Measurements from ENCODE around the gene MESP2. TPM values are rescaled to one million over a fixed set of nuclear protein-coding genes. Genes with fewer than 3 reads are reported as not detected.

The MESP2 gene
- total and polyA plus RNA-seq, 5 experiments from 2014 or later, result not detected

- Mint-ChIP-seq H3K4me1 (no peaks in the 10 kb centered on the region), H3K4me3 (no peak overlapping the region), H3K27ac (peak overlapping the region in 1 of 10 donors; percentile 49), H3K27me3 (peaks cover 0 to 19% (median 8%) of the 10 kb centered on the region in 5 donors), H3K36me3 (no peaks in the 10 kb centered on the region), H3K9me3 (no peaks in the 10 kb centered on the region)
- no peak for ATAC-seq
- DNase-seq, result no peak
- POLR2A ChIA-PET, result no interaction called here
Measured at GRCh38 chr15:89758981-89759380, 17.2 kb upstream of the MESP2 start.

- POLR2A ChIA-PET, result no interaction called here
- ATAC-seq, result no peak
- Mint-ChIP-seq H3K27ac (no peak overlapping the region), H3K4me1 (no peaks in the 10 kb centered on the region), H3K9me3 (no peaks in the 10 kb centered on the region), H3K36me3 (no peaks in the 10 kb centered on the region), H3K27me3 (peaks cover 0 to 14% (median 5%) of the 10 kb centered on the region in 5 donors), H3K4me3 (no peak overlapping the region)
- no peak for DNase-seq
Measured at GRCh38 chr15:89759835-89760234, 16.3 kb upstream of the MESP2 start.

- POLR2A ChIA-PET, result no interaction called here
- DNase-seq (peak; percentile 24 to 67 (median 48)), ATAC-seq (peak; percentile 53 to 69)
- Mint-ChIP-seq H3K4me1 (no peaks in the 10 kb centered on the region), H3K27ac (no peak overlapping the region), H3K4me3 (no peak overlapping the region), H3K9me3 (no peaks in the 10 kb centered on the region), H3K27me3 (peaks cover 0 to 12% (median 3%) of the 10 kb centered on the region in 5 donors), H3K36me3 (no peaks in the 10 kb centered on the region)
Measured at GRCh38 chr15:89760303-89761008, 15.7 kb upstream of the MESP2 start.

GRCh38 chr15:89761009-89761831 lies 14.9 kb upstream of the MESP2 start:
- no peak for ATAC-seq
- POLR2A ChIA-PET, result no interaction called here
- Mint-ChIP-seq H3K27ac (no peak overlapping the region), H3K4me3 (no peak overlapping the region), H3K27me3 (peaks cover 0 to 7% (median 2%) of the 10 kb centered on the region in 5 donors), H3K9me3 (no peaks in the 10 kb centered on the region), H3K4me1 (no peaks in the 10 kb centered on the region), H3K36me3 (no peaks in the 10 kb centered on the region)
- DNase-seq, result no peak

- POLR2A ChIA-PET, result no interaction called here
- Mint-ChIP-seq H3K4me3 (no peak overlapping the region), H3K36me3 (no peaks in the 10 kb centered on the region), H3K4me1 (no peaks in the 10 kb centered on the region), H3K9me3 (no peaks in the 10 kb centered on the region), H3K27me3 (peaks cover 0 to 7% (median 2%) of the 10 kb centered on the region in 5 donors), H3K27ac (no peak overlapping the region)
- no peak for DNase-seq
- no peak for ATAC-seq
Measured at GRCh38 chr15:89761929-89762328, 14.2 kb upstream of the MESP2 start.

GRCh38 chr15:89765694-89766093 lies 10.4 kb upstream of the MESP2 start:
- no peak overlapping the region for H3K27ac Mint-ChIP-seq
- no peak for ATAC-seq
- no peaks in the 10 kb centered on the region for H3K4me1 Mint-ChIP-seq
- H3K4me3 Mint-ChIP-seq, result no peak overlapping the region
- POLR2A ChIA-PET, result interaction anchor here (0.6 kb wide), 1 partner anchor 21 kb away, joined by 3 read pairs; no protein-coding TSS in a partner anchor
- no peaks in the 10 kb centered on the region for H3K27me3 Mint-ChIP-seq
- no peaks in the 10 kb centered on the region for H3K36me3 Mint-ChIP-seq
- H3K9me3 Mint-ChIP-seq, result no peaks in the 10 kb centered on the region
- DNase-seq, result no peak

GRCh38 chr15:89766357-89767311 lies 9.5 kb upstream of the MESP2 start:
- H3K4me1 Mint-ChIP-seq, result no peaks in the 10 kb centered on the region
- peak overlapping the region in 2 of 10 donors; percentile 67 to 68 for H3K27ac Mint-ChIP-seq
- POLR2A ChIA-PET, result no interaction called here
- H3K27me3 Mint-ChIP-seq, result no peaks in the 10 kb centered on the region
- H3K4me3 Mint-ChIP-seq, result peak overlapping the region in 1 of 10 donors; percentile 10
- no peak for DNase-seq
- H3K36me3 Mint-ChIP-seq, result no peaks in the 10 kb centered on the region
- H3K9me3 Mint-ChIP-seq, result no peaks in the 10 kb centered on the region
- ATAC-seq, result no peak

- H3K4me3 Mint-ChIP-seq, result no peak overlapping the region
- H3K4me1 Mint-ChIP-seq, result no peaks in the 10 kb centered on the region
- no peaks in the 10 kb centered on the region for H3K27me3 Mint-ChIP-seq
- no peak for ATAC-seq
- no peaks in the 10 kb centered on the region for H3K9me3 Mint-ChIP-seq
- POLR2A ChIA-PET, result no interaction called here
- no peak overlapping the region for H3K27ac Mint-ChIP-seq
- no peak for DNase-seq
- H3K36me3 Mint-ChIP-seq, result no peaks in the 10 kb centered on the region
Measured at GRCh38 chr15:89767411-89767915, 8.7 kb upstream of the MESP2 start.

GRCh38 chr15:89768071-89768500 lies 8.0 kb upstream of the MESP2 start:
- Mint-ChIP-seq H3K4me3 (no peak overlapping the region), H3K27me3 (no peaks in the 10 kb centered on the region), H3K4me1 (no peaks in the 10 kb centered on the region), H3K36me3 (no peaks in the 10 kb centered on the region), H3K27ac (peak overlapping the region in 1 of 10 donors; percentile 43), H3K9me3 (no peaks in the 10 kb centered on the region)
- DNase-seq, result no peak
- POLR2A ChIA-PET, result no interaction called here
- ATAC-seq, result no peak

GRCh38 chr15:89769366-89769765 lies 6.8 kb upstream of the MESP2 start:
- no peaks in the 10 kb centered on the region for H3K4me1 Mint-ChIP-seq
- no peaks in the 10 kb centered on the region for H3K9me3 Mint-ChIP-seq
- POLR2A ChIA-PET, result no interaction called here
- ATAC-seq, result no peak
- H3K27me3 Mint-ChIP-seq, result peaks cover 0 to 4% (median 1%) of the 10 kb centered on the region in 5 donors
- H3K27ac Mint-ChIP-seq, result no peak overlapping the region
- DNase-seq, result no peak
- H3K36me3 Mint-ChIP-seq, result no peaks in the 10 kb centered on the region
- H3K4me3 Mint-ChIP-seq, result no peak overlapping the region

GRCh38 chr15:89770041-89770440 lies 6.1 kb upstream of the MESP2 start:
- DNase-seq (no peak), ATAC-seq (no peak)
- H3K4me3 Mint-ChIP-seq, result no peak overlapping the region
- no peaks in the 10 kb centered on the region for H3K9me3 Mint-ChIP-seq
- H3K27me3 Mint-ChIP-seq, result peaks cover 0 to 4% (median 1%) of the 10 kb centered on the region in 5 donors
- no peaks in the 10 kb centered on the region for H3K36me3 Mint-ChIP-seq
- POLR2A ChIA-PET, result no interaction called here
- H3K27ac Mint-ChIP-seq, result no peak overlapping the region
- H3K4me1 Mint-ChIP-seq, result no peaks in the 10 kb centered on the region

- Mint-ChIP-seq H3K4me1 (peaks cover 0 to 2% (median 0%) of the 10 kb centered on the region in 4 donors), H3K36me3 (no peaks in the 10 kb centered on the region), H3K27me3 (peaks cover 1 to 26% (median 5%) of the 10 kb centered on the region in 5 donors), H3K4me3 (no peak overlapping the region), H3K9me3 (no peaks in the 10 kb centered on the region), H3K27ac (no peak overlapping the region)
- DNase-seq, result no peak
- peak in 1 of 2 donors; percentile 46 for ATAC-seq
- POLR2A ChIA-PET, result no interaction called here
Measured at GRCh38 chr15:89772932-89773583, 3.1 kb upstream of the MESP2 start.
